ENCODE data around the gene MYCL. TPM values are rescaled to one million over a fixed set of nuclear protein-coding genes. Genes with fewer than 3 reads are reported as not detected.

Gene MYCL
- total and polyA plus RNA-seq, 2 of the 4 experiments (the other 2 are of a cell fraction) = 0.72 to 0.87 TPM

DNA sequence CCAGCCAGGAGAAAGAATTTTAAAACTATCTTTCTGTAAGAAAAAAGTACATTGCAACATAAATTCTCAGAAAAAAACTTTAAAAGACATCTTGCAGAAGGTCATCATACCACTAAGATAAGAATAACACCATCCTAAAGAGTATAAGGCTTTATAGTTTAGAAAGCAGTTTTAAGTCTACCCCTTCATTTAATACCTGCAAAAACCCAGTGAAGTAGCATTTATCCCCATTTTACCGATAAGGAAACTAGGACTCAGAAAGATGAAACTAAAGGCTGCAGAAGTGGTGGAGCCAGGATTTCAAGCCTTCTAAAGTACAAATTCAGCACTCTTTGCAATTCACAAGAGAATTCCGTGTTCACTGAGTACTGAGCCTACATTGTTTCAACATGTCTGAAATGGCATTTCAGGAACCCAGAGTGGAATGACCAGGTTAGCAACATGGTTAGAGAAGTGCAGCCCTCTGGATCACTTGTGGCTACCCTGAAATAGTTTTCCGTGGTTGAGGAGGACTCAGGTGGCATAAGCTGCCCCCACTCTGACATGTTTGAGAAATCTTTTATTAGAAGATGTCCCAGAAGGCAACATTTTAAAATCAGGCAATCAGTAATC lies 6.7 kb downstream of the MYCL start:
- TF ChIP-seq RAD21 (IDR thresholded peaks at IDR 0.05; ENCODE audit: low read length) = no peak
- no peak for TF ChIP-seq NFE2L2 (IDR thresholded peaks at IDR 0.05; ENCODE audit: low read depth, low read length)
- no peak for TF ChIP-seq MAZ (IDR thresholded peaks at IDR 0.05; ENCODE audit: borderline replicate concordance, low read depth, low read length)
- no peak for TF ChIP-seq CEBPB (IDR thresholded peaks at IDR 0.05; ENCODE audit: low read depth, low read length)
- no peak for TF ChIP-seq MXI1 (IDR thresholded peaks at IDR 0.05; ENCODE audit: borderline replicate concordance, low read depth, low read length)
- no peak for TF ChIP-seq FOS (IDR thresholded peaks at IDR 0.05; ENCODE audit: low read depth, low read length)
- no peak for TF ChIP-seq POLR2A (IDR thresholded peaks at IDR 0.05; ENCODE audit: low read depth, low read length)
- TF ChIP-seq BHLHE40 (IDR thresholded peaks at IDR 0.05; ENCODE audit: low read depth, low read length) = no peak
- no peak for TF ChIP-seq MAFK (IDR thresholded peaks at IDR 0.05; ENCODE audit: low read depth, low read length)
- TF ChIP-seq, protein P1, sequence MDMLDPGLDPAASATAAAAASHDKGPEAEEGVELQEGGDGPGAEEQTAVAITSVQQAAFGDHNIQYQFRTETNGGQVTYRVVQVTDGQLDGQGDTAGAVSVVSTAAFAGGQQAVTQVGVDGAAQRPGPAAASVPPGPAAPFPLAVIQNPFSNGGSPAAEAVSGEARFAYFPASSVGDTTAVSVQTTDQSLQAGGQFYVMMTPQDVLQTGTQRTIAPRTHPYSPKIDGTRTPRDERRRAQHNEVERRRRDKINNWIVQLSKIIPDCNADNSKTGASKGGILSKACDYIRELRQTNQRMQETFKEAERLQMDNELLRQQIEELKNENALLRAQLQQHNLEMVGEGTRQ (IDR thresholded peaks at IDR 0.05; ENCODE audit: low read depth, low read length) = no peak
- TF ChIP-seq, protein P2, sequence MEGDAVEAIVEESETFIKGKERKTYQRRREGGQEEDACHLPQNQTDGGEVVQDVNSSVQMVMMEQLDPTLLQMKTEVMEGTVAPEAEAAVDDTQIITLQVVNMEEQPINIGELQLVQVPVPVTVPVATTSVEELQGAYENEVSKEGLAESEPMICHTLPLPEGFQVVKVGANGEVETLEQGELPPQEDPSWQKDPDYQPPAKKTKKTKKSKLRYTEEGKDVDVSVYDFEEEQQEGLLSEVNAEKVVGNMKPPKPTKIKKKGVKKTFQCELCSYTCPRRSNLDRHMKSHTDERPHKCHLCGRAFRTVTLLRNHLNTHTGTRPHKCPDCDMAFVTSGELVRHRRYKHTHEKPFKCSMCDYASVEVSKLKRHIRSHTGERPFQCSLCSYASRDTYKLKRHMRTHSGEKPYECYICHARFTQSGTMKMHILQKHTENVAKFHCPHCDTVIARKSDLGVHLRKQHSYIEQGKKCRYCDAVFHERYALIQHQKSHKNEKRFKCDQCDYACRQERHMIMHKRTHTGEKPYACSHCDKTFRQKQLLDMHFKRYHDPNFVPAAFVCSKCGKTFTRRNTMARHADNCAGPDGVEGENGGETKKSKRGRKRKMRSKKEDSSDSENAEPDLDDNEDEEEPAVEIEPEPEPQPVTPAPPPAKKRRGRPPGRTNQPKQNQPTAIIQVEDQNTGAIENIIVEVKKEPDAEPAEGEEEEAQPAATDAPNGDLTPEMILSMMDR (conservative IDR thresholded peaks at IDR 0.05; ENCODE audit: low read depth, low read length) = no peak
- Histone ChIP-seq H2AK9ac (replicated peaks; ENCODE audit: low read depth, low read length, poor library complexity) (no peak overlapping the region), H3K14ac (replicated peaks; ENCODE audit: low read depth, low read length) (no peak overlapping the region), H3K36me3 (ENCODE audit: control insufficient read depth, insufficient read depth, low read length) (no peaks in the 10 kb centered on the region), H3K27ac (ENCODE audit: insufficient read depth, low read length) (no peak overlapping the region), H2BK120ac (ENCODE audit: low read depth, low read length) (no peak overlapping the region), H2AK5ac (ENCODE audit: low read depth, low read length) (0 out of 2 replicates have a peak overlapping the region, but pooled peaks have one; percentile 16), H3K4me1 (ENCODE audit: control insufficient read depth, insufficient read depth, low read length) (peaks cover 15% of the 10 kb centered on the region), H2AFZ (replicated peaks; ENCODE audit: low read length, poor library complexity) (no peak overlapping the region), H4K91ac (ENCODE audit: insufficient read depth, low read depth, low read length) (no peak overlapping the region), H3K9ac (ENCODE audit: low read depth, low read length) (no peak overlapping the region), H3K4me2 (ENCODE audit: low read depth, low read length) (no peak overlapping the region), H3K18ac (ENCODE audit: low read depth, low read length) (no peak overlapping the region), H4K20me1 (ENCODE audit: insufficient read depth, low read length) (peaks cover 10% of the 10 kb centered on the region; the same call in 1 of the 2 replicates), H3K27me3 (ENCODE audit: control insufficient read depth, insufficient read depth, low read length) (peaks cover under 1% of the 10 kb centered on the region), H3K9me1 (ENCODE audit: insufficient read depth, low read length) (peaks cover 14% of the 10 kb centered on the region), H3K4ac (ENCODE audit: low read depth, low read length) (no peak overlapping the region), H3K79me1 (ENCODE audit: low read depth in 1 of 2, low read length in 2 of 2) (no peaks in the 10 kb centered on the region), H4K8ac (ENCODE audit: low read depth in 2 of 2, low read length in 2 of 2) (no peak overlapping the region), H4K5ac (ENCODE audit: low read depth, low read length) (no peak overlapping the region), H3K9me3 (ENCODE audit: control insufficient read depth, insufficient read depth, low read length) (no peaks in the 10 kb centered on the region), H2BK15ac (ENCODE audit: low read depth, low read length) (no peak overlapping the region), H2BK5ac (ENCODE audit: low read depth, low read length, poor library complexity, severe bottlenecking) (no peak overlapping the region), H3K56ac (ENCODE audit: extremely low read depth, insufficient read depth, low read length) (no peak overlapping the region; the same call in 1 of the 2 replicates), H3K4me3 (ENCODE audit: insufficient read depth, low read depth, low read length) (no peak overlapping the region), H3K23ac (ENCODE audit: low read depth, low read length) (no peak overlapping the region), H2BK20ac (ENCODE audit: low read depth, low read length) (no peak overlapping the region)
- ChIA-PET CTCF (no interaction called here), POLR2A (ENCODE audit: unreplicated experiment) (no interaction called here)
- intact Hi-C loops (cut with micrococcal nuclease) = no loop called here
- no CpG with 5 or more reads among the region's 3 CpGs for WGBS, 2 experiments (ENCODE audit: extremely low coverage in 2 of 2, insufficient read length in 1 of 2)
- in situ Hi-C loops (cut with MboI; ENCODE audit: low sequenced_read_pairs) = loop anchor here (5.0 kb wide), 1 partner anchor 63 kb away; no protein-coding TSS in a partner anchor
- dilution Hi-C loops (cut with HindIII; ENCODE audit: low sequenced_read_pairs, unreplicated experiment) = no loop called here
- no peak for DNase-seq
- no TSS peak for BruUV-seq (replicated peaks)
- no peak for ATAC-seq (ENCODE audit: low read depth)

Data from IMR-90 (cell line).